HG02840 (cell line): ENCODE measurements around the gene C14orf39.

ENCODE experiments used
- ATAC-seq: cut with Tn5 transposase; IDR thresholded peaks from one replicate; pipeline ENCODE4 v1.9.1; 2021; ENCODE audit warnings: mild to moderate bottlenecking, moderate library complexity, moderate number of reproducible peaks; ENCODE audit not compliant: unreplicated experiment, low FRiP score

The C14orf39 gene, protein sequence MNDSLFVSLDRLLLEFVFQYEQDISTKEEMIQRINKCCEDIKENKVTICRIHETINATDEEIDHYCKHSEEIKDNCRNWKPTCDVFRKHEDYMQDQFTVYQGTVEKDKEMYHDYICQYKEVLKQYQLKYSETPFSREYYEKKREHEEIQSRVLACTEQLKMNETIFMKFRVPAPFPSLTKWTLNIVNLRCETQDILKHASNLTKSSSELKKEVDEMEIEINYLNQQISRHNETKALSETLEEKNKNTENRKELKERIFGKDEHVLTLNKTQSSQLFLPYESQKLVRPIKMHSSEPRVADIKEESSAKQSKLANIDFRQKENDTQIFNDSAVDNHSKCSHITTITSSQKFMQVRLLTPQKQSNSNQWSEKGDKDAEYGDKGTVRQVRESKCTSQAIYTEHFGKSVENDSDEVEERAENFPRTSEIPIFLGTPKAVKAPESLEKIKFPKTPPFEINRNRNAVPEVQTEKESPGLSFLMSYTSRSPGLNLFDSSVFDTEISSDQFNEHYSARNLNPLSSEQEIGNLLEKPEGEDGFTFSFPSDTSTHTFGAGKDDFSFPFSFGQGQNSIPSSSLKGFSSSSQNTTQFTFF

DNA sequence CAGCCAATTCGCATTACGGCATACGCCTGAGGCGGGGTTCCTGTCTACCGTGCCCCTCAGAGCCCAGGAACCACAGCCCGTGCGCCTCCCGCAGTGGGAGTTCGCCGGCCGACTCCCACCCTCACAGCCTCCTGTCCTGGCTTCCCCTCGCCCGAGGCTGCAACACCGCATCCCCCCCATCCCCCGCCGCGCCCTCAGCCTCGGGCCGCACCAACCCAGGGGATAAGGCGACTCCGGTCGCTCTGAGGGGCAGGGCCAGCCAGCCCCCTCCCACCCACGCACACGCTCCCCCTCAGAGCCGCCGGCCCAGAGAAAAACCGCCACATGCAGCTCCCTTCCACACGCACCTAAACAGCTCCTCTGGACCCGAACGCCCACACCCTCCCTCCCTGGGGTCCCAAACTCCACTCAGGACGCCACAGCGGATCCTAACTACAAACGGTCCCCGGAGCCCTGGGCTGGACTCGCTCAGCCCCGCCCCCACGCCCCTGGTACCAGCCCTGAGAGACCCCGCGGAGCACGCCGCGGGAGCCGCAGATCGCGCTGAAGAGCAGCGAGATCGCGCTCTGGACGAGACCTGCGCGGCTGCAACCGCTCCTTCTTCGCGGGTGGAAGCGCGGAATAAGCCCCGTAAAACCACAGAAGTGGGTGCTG is at the start of gene C14orf39:
Gene C14orf39, minus strand, starts transcription at position 466 of the 654 bp plus-strand sequence. CDS start 985 bp downstream, outside the sequence.
- ATAC-seq = no peak

DNA sequence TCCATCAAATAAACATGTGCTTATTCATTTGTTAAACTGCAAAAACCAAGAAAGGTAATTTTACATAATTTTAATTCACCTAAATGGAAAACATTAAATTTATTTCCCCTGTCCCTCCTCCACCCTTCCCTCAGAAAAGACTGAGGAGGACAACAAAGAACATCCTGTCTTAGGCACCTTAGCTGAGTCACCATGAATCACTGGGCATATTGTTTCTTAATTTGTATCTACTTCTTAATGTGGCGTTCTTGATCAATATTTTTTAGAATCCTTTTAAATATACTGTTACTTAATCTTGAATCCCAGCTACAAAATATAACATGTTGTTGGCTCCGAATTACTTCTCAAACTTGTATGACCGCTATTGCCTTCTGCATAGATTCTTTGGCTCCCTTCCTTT is 46.6 kb upstream of the C14orf39 start:
- ATAC-seq = no peak

DNA sequence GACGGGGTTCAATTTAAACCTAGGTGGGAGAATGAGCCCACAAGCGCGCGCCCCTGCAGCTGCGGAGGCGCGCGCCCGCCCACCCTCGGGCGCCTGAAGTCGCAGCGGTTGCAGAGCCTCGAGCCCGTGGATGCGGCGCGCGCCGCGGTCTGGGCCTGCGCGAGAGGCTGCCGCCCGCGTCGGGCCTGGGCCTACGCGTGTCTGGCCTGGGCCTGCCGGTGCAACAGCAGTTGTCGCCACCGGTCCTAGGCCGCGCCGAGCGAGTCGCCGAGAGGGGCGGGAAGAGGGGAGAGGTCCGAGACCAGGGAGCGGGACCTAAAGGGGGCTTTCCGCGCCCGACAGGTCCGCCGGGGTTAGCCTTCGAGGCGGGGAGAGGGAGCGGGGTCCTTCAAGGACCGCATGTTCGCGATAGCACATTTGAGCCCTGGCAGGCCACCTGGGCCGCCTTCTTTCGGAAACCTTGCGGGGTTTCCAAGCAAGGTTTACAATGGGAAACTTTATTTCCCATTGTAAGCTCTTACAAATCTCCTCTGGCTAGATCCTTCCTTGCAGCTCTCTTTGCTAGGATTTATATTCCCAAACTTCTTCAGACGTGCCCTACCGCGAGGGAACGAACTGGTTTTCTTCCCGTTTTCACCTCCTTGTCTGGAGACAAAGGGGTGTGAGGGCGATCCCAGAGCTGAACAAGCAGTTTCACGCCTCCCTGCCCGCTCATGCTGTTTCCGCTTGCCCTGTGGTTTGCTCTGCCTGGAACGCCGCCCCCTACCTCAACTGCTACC is 29.8 kb upstream of the C14orf39 start:
- ATAC-seq = no peak

DNA sequence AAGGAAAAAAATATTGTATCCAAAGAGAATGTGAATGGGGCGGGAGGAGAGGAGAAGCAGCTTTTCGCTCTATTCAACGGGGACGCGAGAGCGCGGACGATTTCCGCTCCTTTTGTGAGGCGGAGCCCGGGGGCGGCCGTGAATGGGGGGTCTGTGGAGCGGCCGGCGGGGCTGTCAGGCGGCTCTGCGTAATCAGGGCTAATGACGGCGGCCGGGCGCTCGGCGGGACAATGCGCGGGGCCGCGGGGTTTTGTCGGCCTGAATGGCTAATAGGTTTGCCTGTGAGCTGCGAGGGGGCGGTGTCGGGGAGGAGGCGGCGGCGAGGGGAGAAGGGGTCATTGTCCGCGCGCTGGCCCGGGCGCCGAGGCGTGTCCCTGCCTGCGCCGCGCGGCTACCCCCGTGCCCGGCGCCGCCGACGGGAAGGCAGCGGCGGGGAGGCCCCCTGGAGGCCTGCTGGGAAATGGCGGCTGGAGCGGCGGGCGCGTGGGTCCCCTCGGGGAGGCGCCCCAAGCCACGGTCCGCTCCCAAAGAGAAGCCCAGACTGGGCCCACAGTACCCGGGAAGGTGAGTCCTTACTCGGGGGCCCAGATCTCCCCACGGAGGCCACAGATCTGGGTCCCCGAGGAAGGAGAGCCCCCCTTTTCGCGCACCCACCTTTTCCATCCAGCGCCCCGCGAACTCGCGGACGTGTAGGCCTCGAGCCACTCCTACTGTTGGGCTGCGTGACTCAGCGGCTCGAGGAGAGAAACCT is 29.1 kb upstream of the C14orf39 start:
- no peak for ATAC-seq

DNA sequence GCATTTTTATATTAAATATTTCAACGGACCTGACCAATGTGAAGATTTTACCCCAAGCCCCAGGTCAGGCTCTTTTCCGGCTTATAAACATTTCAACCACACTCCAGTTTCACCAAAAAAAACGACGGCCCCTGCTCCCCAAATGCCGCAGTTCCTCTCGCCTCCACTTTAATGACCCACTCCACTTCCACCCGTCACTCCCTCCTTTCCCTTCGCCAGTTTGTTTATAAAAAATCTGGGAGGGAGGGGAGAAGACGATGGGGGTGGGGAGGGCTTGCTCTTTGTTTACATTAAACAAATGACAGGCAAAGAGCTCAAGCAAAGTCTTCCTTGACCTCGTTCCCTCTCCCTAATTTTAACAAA is 28.5 kb upstream of the C14orf39 start:
- no peak for ATAC-seq

DNA sequence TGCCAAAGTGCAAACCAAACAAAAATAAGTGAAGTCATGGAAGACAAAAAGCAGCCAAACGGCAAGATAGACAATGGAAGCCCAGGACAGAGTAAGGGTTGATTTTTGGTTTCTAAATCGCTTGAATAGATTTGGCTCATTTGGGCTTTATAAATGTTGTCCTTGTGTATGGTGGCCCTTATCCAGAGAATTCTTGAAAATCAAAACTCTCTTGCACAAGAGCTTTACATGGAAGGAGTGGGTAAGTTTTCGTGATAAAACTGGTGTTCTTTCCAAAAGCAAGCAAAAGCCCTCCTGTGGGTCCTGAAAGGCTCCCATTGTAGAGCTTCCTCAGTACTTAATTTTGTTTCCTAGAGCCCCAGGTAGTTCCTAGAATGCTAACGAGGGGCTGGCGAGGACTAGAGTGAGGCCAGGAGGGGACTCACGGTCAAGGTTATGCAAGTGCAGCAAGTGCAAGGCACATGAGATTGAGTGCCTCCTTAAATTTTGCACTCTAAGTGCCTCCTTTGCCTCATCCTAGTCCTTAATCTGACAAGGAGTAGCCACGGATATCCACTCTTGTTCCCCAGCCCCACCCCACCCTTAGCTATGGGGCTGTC is 27.2 kb upstream of the C14orf39 start:
- ATAC-seq = no peak

DNA sequence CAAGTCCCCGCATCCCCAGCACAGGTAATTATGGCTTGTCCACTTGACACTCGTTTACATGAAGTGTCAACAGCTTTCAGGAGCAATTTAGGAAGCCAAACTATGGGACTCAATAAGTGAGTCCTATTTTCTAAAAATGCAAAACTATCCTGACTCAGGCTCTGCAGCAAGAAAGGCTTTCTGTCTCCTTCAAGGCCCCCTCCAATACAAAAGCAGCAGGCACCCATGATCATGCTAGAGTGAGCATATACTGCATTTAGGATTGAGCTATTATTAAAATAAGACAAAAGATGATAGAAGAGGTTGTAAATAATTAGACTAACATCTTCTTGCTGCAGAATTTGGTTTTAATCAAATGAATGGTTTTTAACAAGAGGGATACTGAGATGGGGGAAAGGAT is 26.3 kb upstream of the C14orf39 start:
- no peak for ATAC-seq

DNA sequence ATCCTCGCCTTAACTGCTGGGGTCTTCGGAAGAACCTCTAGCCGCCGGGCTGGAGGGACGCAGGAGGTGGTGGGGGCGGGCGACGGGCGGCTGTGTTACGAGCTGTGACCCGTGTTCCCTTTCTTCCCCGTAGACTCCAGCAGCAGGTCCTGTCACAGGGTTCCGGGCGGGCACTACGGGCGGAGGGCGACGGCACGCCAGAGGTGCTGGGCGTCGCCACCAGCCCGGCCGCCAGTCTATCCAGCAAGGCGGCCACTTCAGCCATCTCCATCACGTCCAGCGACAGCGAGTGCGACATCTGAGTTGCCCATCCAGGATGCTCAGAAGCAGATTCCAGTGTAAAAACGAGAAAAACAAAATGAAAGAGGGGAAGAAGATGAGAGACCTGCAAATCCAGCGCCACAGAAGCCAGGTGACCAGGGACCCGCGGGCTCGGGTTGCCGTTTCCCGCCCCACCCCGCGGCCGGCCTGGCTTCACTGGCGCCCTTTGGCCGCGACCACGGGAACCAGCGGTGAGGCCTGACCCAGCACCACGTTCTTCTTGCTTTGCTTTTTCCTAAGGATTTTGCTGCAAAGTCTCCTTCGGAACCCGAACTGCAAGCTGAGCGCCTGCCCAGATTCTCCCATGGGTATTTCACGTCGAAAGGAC is 25.2 kb upstream of the C14orf39 start:
- no peak for ATAC-seq

DNA sequence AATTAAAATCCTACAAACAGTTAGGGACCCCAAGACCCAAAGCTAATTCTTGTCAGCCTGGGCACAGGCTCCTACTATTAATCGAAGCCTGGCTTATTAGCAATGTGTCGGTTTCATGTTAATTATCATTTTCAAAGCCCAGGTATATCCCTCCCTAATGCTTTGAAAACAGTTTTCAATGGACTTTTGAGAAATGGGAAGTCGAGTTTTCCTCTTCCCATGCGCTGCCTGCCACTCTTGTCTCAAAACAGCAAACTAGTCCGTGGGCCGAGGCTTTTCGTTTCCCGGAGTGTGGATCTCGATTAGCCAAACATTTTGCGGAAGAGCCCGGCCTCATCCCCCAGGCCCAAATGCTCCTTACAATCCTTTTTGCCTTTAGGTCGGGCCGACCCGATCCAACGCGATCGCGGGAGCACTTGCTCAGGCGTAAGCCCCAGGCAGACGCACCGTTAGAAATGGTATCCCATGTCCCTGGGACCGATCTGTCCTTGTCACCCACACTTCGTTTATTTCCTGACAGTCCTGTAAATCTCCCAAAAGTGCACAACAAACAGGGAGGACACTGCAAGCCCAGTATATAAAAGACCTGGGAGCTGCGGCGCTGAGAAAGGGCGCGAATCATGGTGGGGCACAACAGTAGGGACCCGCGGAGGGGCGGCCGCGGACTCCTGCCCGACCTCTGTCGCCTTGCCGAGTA is 24.5 kb upstream of the C14orf39 start:
- no peak for ATAC-seq

DNA sequence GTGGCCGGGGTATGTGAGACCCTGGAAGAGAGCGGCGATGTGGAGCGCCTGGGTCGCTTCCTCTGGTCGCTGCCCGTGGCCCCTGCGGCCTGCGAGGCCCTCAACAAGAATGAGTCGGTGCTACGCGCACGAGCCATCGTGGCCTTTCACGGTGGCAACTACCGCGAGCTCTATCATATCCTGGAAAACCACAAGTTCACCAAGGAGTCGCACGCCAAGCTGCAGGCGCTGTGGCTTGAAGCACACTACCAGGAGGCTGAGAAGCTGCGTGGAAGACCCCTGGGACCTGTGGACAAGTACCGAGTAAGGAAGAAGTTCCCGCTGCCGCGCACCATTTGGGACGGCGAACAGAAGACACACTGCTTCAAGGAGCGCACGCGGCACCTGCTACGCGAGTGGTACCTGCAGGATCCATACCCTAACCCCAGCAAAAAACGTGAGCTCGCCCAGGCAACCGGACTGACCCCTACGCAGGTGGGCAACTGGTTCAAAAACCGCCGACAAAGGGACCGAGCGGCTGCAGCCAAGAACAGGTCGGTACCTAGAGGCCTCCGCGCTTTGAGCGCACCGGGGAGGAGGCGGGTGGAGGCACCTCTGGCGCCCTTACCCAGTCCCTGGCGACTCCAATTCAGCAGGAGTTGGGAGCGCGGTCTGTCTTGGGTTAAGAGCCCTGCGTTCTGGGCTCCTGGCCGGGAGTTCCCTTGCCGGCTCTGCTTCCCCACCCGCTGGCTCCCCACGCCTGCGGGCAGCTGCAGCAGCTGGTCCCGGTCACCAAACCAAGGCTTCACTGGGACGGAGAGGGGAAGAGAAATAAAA is 23.8 kb upstream of the C14orf39 start:
- ATAC-seq = no peak

DNA sequence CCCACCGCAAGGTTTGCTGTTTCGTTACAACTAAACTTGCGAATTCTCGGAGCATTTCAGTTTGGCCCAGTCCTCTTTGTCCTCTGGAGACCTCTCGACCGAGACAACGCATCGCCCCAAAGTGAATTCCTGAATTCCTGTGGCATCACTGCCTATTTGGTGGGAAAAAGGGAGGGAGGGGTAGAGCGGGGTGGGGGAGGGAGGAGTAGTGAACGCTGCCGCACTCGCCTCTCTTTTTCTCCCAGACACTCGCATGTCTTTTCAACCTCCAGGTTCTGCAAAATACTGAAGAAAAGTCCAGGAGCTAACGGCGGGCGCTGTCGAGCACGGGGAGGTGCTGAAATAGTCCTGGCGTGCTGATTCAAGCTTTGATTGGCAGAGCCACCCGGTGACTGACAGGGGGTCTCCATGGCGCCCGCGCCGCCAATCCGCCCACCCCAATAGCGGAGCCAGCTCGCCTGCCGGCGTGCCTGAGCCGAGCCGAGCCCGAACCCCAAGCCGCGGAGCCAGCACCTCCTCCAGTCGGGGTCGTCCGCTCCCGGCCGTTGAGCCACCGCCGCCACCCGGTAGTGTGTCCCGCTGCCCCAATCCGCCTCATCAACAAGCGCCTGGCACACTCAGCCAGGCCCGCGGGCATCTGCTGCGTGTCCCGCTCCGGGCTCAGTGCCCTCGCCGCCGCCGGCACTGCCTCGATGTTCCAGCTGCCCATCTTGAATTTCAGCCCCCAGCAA is 23.0 kb upstream of the C14orf39 start, which contains the start of gene SIX6:
Gene SIX6, plus strand, starts transcription at position 440 of the 731 bp plus-strand sequence. Its CDS starts 253 bp downstream, at position 693.
- ATAC-seq = no peak

DNA sequence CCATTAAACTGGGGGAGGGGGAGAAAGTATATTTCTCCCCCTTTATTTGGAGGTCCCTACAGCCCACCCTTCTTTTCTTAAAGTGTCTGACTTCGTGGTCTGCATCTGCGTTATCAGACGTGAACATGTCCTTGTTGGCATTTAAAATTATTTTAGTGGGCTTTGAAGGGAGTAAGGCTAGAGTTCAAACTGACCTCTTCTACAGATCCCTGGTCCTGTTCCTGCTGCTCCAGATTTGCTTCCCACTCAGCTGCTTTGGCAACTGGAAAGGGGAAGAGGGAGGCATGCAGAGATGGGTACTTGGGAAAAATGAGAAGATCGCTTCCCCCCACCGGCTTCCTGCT is 22.5 kb upstream of the C14orf39 start:
- ATAC-seq = no peak

DNA sequence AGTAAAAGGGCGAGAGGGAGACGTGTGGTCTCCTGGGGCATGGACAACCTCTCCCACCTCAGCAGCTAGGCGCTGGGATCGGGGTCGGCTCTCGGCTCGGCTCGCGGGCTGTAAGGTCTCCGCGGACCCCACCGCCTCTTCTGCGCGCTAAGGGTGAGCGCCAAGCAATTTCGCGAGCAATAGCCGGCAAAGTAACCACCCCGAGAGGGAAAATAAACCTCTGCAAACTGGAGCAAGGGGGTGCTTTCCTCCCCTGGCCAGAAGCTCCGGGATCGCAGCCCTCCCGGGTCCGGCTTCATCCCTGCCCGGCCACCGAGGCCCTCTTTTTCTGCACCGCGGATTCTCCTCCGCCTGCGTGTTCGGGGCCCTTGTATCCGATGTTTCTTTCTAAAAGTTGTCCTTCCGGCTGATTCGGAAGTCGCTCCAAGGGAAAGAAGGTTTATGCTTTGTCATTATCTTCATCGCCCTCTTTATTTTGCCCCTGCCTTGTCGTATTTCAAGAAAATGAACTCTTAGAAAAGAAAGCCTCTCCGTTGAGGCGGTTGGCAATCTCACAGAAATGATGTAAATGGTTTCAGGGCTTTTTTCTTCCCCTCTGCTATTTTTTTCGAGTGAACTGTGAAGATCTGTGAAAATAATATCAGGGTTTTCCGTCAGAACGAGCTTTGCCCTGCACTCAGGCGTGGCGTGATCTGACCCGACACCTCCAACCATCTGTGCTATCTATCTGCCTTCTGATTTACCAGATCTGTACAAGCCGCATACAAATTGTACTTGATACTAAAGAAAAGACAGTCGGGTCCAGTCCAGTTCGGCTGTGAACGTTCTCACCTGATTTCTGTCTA is 21.3 kb upstream of the C14orf39 start:
- ATAC-seq = no peak

DNA sequence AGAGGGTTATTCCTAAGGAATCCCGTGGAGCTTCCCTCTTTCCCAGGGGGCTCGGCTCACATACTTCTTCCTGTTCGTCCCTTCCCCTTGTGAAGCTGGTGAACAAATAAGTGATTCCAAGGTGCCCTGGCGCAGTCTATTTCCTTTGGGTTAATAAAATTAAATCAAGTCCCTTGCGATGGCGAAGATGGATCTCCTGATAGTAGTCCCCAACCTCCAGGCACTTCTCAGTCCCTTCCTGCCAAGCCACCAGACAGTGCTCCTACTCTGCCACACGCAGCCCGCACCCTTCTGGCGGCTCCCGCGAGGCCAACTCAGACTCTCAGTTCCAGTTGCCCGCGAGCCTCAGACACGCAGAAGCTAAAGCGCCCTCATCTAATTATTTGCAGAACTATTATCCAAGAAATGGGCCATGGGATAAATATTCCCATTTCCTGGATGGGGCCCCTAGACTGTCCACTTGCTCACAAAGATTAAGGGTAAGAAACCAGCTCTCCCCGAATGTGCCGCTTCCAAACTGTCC is 20.7 kb upstream of the C14orf39 start:
- no peak for ATAC-seq

DNA sequence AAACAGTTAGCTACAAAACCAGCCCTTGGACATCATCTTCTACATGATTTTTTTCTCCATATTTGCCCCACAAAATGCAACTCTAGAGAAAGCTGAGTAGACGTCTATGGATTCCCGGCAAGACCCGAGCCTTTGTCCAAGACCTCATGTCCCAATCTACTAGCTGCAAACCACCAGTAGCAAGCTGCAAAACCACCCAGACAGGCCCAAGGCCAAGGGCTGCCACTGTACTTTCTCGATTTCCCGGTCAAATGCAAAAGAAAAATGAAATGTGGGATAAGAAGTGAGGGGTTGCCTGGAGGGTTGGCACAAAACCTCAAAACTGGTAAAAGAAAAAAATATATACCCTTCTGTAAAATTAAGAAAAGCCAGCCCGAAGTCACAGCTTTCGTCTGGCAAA is 20.1 kb upstream of the C14orf39 start:
- no peak for ATAC-seq

DNA sequence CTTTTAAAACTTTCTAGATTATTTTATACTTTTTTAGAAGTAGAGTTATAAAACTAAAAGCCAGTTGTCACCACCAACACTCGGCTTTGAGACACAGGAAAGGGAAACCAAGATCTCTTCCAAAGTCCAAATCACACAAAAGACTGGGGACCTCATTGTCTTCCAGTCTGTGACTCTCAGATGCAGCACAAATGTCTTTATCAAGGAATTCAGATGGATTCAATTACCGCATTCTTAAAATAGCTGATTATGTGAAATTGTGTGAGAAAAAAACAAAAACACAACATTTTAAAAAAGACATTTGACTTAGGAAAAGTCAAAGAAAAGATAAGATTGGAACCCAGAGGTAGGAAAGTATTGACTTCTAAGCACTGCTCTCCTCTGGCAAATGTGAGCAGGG is 19.6 kb upstream of the C14orf39 start:
- no peak for ATAC-seq
